Measurements from ENCODE around the gene ZNF668. TPM values are rescaled to one million over a fixed set of nuclear protein-coding genes. Genes with fewer than 3 reads are reported as not detected.

ZNF668 gene
- total and polyA plus RNA-seq, 3 donors from 2014 or later, result 10.1 to 20.2 (median 17.2) TPM

GRCh38 chr16:31080035-31080629, 6.1 kb upstream of the ZNF668 start:
- WGBS, 2 donors, result 96% methylated on average over 13 to 40 of the region's 40 CpGs
- Histone ChIP-seq H3K4me1 (peaks cover 31% of the 10 kb centered on the region), H3K27ac (no peak overlapping the region), H3K27me3 (no peaks in the 10 kb centered on the region), H3K9me3 (no peaks in the 10 kb centered on the region), H3K36me3 (ENCODE audit: low read depth, missing control alignments) (no peaks in the 10 kb centered on the region), H3K4me3 (no peak overlapping the region)
- TF ChIP-seq POLR2A (IDR thresholded peaks at IDR 0.05), result no peak
- TF ChIP-seq CTCF (IDR thresholded peaks at IDR 0.05), result no peak
- DNase-seq, result no peak
- intact Hi-C loops (cut with DNase I; ENCODE audit: low total_unique reads), result loop anchor here (10.0 kb wide), 1 partner anchor 65 kb away; no protein-coding TSS in a partner anchor

DNA sequence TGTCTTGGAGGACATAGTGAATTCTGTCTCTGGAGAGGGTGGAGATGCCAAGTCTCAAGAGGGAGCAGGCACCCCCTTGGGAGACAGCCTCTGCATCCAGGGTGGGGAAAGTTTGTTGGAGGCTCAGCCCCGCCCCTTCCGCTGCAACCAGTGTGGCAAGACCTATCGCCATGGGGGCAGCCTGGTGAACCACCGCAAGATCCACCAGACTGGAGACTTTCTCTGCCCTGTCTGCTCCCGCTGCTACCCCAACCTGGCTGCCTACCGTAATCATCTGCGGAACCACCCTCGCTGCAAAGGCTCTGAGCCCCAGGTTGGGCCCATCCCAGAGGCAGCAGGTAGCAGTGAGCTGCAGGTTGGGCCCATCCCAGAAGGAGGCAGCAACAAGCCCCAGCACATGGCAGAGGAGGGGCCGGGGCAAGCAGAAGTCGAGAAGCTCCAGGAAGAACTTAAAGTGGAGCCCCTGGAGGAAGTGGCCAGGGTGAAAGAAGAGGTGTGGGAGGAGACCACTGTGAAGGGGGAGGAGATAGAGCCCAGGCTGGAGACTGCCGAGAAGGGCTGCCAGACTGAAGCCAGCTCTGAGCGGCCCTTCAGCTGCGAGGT, 5.4 kb upstream of the ZNF668 start:
- Histone ChIP-seq H3K36me3 (ENCODE audit: low read depth, missing control alignments) (no peaks in the 10 kb centered on the region), H3K4me3 (no peak overlapping the region), H3K27me3 (no peaks in the 10 kb centered on the region), H3K4me1 (peaks cover 31% of the 10 kb centered on the region), H3K9me3 (no peaks in the 10 kb centered on the region), H3K27ac (no peak overlapping the region)
- DNase-seq, result no peak
- TF ChIP-seq CTCF (IDR thresholded peaks at IDR 0.05) (no peak), POLR2A (IDR thresholded peaks at IDR 0.05) (no peak)
- 84 to 88% methylated on average over 12 to 13 of the region's 13 CpGs for WGBS, 2 donors
- intact Hi-C loops (cut with DNase I; ENCODE audit: low total_unique reads), result no loop called here

GRCh38 chr16:31078597-31079341, 4.7 kb upstream of the ZNF668 start:
- TF ChIP-seq CTCF (IDR thresholded peaks at IDR 0.05) (no peak), POLR2A (IDR thresholded peaks at IDR 0.05) (no peak)
- H3K27me3 ChIP-seq, result no peaks in the 10 kb centered on the region
- no peaks in the 10 kb centered on the region for H3K36me3 ChIP-seq (ENCODE audit: low read depth, missing control alignments)
- no peak overlapping the region for H3K27ac ChIP-seq
- H3K4me1 ChIP-seq, result peaks cover 24% of the 10 kb centered on the region
- H3K4me3 ChIP-seq, result no peak overlapping the region
- 92 to 93% methylated on average over 10 to 14 of the region's 15 CpGs for WGBS, 2 donors
- no peak for DNase-seq
- intact Hi-C loops (cut with DNase I; ENCODE audit: low total_unique reads), result no loop called here
- no peaks in the 10 kb centered on the region for H3K9me3 ChIP-seq

DNA sequence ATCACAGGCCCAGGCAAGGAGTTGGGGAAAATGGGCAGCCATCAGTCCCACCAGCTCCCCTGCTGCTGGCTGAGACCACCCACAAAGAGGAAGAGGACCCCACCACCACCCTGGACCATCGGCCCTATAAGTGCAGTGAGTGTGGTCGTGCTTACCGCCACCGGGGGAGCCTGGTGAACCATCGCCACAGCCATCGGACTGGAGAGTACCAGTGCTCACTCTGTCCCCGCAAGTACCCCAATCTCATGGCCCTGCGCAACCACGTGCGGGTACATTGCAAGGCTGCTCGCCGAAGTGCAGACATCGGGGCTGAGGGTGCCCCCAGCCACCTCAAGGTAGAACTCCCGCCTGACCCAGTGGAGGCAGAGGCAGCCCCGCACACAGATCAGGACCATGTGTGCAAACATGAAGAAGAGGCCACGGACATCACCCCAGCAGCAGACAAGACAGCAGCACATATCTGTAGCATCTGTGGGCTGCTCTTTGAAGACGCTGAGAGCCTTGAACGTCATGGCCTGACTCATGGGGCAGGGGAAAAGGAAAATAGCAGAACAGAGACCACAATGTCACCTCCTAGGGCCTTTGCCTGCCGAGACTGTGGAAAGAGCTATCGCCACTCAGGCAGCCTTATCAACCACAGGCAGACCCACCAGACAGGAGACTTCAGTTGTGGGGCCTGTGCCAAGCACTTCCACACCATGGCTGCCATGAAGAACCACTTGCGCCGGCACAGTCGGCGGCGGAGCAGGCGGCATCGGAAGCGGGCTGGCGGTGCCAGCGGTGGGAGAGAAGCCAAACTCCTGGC, 3.8 kb upstream of the ZNF668 start:
- WGBS, 2 donors, result 93 to 95% methylated on average over 8 to 30 of the region's 30 CpGs
- intact Hi-C loops (cut with DNase I; ENCODE audit: low total_unique reads), result no loop called here

More for the DNA sequence above, 3.8 kb upstream of the ZNF668 start:
- DNase-seq, result no peak
- Histone ChIP-seq H3K27me3 (no peaks in the 10 kb centered on the region), H3K4me3 (no peak overlapping the region), H3K4me1 (peaks cover 16% of the 10 kb centered on the region), H3K27ac (no peak overlapping the region), H3K36me3 (ENCODE audit: low read depth, missing control alignments) (no peaks in the 10 kb centered on the region), H3K9me3 (no peaks in the 10 kb centered on the region)
- TF ChIP-seq POLR2A (IDR thresholded peaks at IDR 0.05), result no peak
- TF ChIP-seq CTCF (IDR thresholded peaks at IDR 0.05), result no peak

Data from testis (tissue), 3 donors.